Natural killer cell (primary cell): ENCODE results near the gene GNAO1. TPM values are rescaled to one million over a fixed set of nuclear protein-coding genes. Genes with fewer than 3 reads are reported as not detected.
A peak's percentile ranks its signal among the peaks of the same experiment; 100 is the strongest.

Experiments used
- ATAC-seq, 3 donors: fragments of 150-1000 bp in 2 of 3; fragments of 200-7000 bp in 1 of 3; cut with Tn5 transposase; 1 replicate in 1 of 3; 2 replicates in 2 of 3; pipeline ENCODE4 v1.10.0; 2021; ENCODE audit warnings: mild to moderate bottlenecking in 2 of 3, moderate library complexity in 2 of 3
- DNase-seq, 2 donors: peaks; one replicate each; pipeline versions ENCODE4 v3.0.0 to v3.0.0-alpha.2; 2013 to 2021; ENCODE audit warnings: mixed read lengths in 1 of 2
- H3K27ac ChIP-seq: one replicate; pipeline ENCODE4 v1.5.1; 2013; ENCODE audit warnings: mild to moderate bottlenecking, low read length
- H3K27me3 ChIP-seq: one replicate; pipeline ENCODE4 v1.6.1; 2013; ENCODE audit warnings: low read length; ENCODE audit not compliant: control insufficient read depth, insufficient read depth
- H3K36me3 ChIP-seq: one replicate; pipeline ENCODE4 v1.6.1; 2013; ENCODE audit warnings: low read length; ENCODE audit not compliant: control insufficient read depth, insufficient read depth
- H3K4me1 ChIP-seq: one replicate; pipeline ENCODE4 v1.6.1; 2013; ENCODE audit warnings: low read length; ENCODE audit not compliant: control insufficient read depth, insufficient read depth
- H3K4me3 ChIP-seq: one replicate; pipeline ENCODE4 v1.5.1; 2013; ENCODE audit warnings: low read length
- H3K9me3 ChIP-seq: one replicate; pipeline ENCODE4 v1.6.1; 2013; ENCODE audit warnings: low read length; ENCODE audit not compliant: control insufficient read depth, insufficient read depth
- H3K27ac Mint-ChIP-seq, 2 donors: one replicate each; pipeline ENCODE4 v1.8.0; 2022; ENCODE audit warnings: mild to moderate bottlenecking in 2 of 2, mixed read lengths in 2 of 2, moderate library complexity in 1 of 2
- H3K27me3 Mint-ChIP-seq, 2 donors: one replicate each; pipeline ENCODE4 v1.8.0; 2022; ENCODE audit warnings: low read depth in 2 of 2, mixed read lengths in 2 of 2
- H3K36me3 Mint-ChIP-seq: one replicate; pipeline ENCODE4 v1.8.0; 2022; ENCODE audit warnings: mixed read lengths
- H3K4me1 Mint-ChIP-seq, 2 donors: one replicate each; pipeline ENCODE4 v1.8.0; 2022; ENCODE audit warnings: mixed read lengths in 2 of 2
- H3K4me3 Mint-ChIP-seq: one replicate; pipeline ENCODE4 v1.8.0; 2022; ENCODE audit warnings: mild to moderate bottlenecking, moderate library complexity, mixed read lengths
- H3K9me3 Mint-ChIP-seq, 2 donors: one replicate each; pipeline ENCODE4 v1.8.0; 2022; ENCODE audit warnings: mixed read lengths in 2 of 2
- whole genome bisulfite sequencing: methylation state at CpG from one replicate; pipeline ENCODE4 v1.1.7; 2013; ENCODE audit warnings: missing lambda C conversion rate; ENCODE audit not compliant: insufficient coverage; 5-methylcytosine and 5-hydroxymethylcytosine counted together
- intact Hi-C: fragments of 100-400 bp; cut with micrococcal nuclease; formaldehyde crosslinking; loops from one replicate; pipeline ENCODE4 v1.14.2; 2022
- total RNA-seq, 4 donors: library from RNA; stranded (reverse); fragments of 120-200 nt in 1 of 4; gene quantifications; one replicate each; pipeline versions ENCODE4 v1.2.3 to v1.2.4, GENCODE V29; 2013 to 2022
- TF ChIP-seq, protein P1 (sequence below): fragments of 200-600 bp; IDR thresholded peaks from one replicate; pipeline ENCODE4 v1.8.0; 2022; ENCODE audit warnings: antibody characterized with exemption

The GNAO1 gene
- total RNA-seq, 3 donors from 2014 or later (not counting 1 experiment from before 2014, with no cell fraction given) = 0.45 to 4.6 (median 1.1) TPM

- no peaks in the 10 kb centered on the region for H3K36me3 Mint-ChIP-seq
- Histone ChIP-seq H3K4me3 (no peak overlapping the region), H3K9me3 (no peaks in the 10 kb centered on the region), H3K27ac (no peak overlapping the region), H3K27me3 (no peaks in the 10 kb centered on the region), H3K36me3 (peaks cover 22% of the 10 kb centered on the region), H3K4me1 (peaks cover 13% of the 10 kb centered on the region)
- peaks cover 10 to 13% of the 10 kb centered on the region in 2 donors for H3K4me1 Mint-ChIP-seq
- no peaks in the 10 kb centered on the region for H3K9me3 Mint-ChIP-seq
- H3K27ac Mint-ChIP-seq = peak overlapping the region in 1 of 2 donors; percentile 35
- H3K27me3 Mint-ChIP-seq = no peaks in the 10 kb centered on the region
- ATAC-seq (no peak), DNase-seq (no peak)
- 94% methylated on average over 15 of the region's 15 CpGs for WGBS
- intact Hi-C loops = no loop called here
- TF ChIP-seq, protein P1, sequence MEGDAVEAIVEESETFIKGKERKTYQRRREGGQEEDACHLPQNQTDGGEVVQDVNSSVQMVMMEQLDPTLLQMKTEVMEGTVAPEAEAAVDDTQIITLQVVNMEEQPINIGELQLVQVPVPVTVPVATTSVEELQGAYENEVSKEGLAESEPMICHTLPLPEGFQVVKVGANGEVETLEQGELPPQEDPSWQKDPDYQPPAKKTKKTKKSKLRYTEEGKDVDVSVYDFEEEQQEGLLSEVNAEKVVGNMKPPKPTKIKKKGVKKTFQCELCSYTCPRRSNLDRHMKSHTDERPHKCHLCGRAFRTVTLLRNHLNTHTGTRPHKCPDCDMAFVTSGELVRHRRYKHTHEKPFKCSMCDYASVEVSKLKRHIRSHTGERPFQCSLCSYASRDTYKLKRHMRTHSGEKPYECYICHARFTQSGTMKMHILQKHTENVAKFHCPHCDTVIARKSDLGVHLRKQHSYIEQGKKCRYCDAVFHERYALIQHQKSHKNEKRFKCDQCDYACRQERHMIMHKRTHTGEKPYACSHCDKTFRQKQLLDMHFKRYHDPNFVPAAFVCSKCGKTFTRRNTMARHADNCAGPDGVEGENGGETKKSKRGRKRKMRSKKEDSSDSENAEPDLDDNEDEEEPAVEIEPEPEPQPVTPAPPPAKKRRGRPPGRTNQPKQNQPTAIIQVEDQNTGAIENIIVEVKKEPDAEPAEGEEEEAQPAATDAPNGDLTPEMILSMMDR = no peak
- no peak overlapping the region for H3K4me3 Mint-ChIP-seq
These were observed 169.1 kb downstream of the GNAO1 start for GRCh38 chr16:56360117-56361008.

- Histone ChIP-seq H3K4me3 (no peak overlapping the region), H3K4me1 (peaks cover 3% of the 10 kb centered on the region), H3K36me3 (peaks cover 31% of the 10 kb centered on the region), H3K9me3 (no peaks in the 10 kb centered on the region), H3K27me3 (no peaks in the 10 kb centered on the region), H3K27ac (no peak overlapping the region)
- 90% methylated on average over 14 of the region's 15 CpGs for WGBS
- peak overlapping the region in 1 of 2 donors; percentile 44 for H3K27ac Mint-ChIP-seq
- DNase-seq (no peak), ATAC-seq (no peak)
- H3K4me3 Mint-ChIP-seq = no peak overlapping the region
- intact Hi-C loops = no loop called here
- H3K4me1 Mint-ChIP-seq = peaks cover 0 to 3% of the 10 kb centered on the region in 2 donors
- H3K27me3 Mint-ChIP-seq = no peaks in the 10 kb centered on the region
- no peaks in the 10 kb centered on the region for H3K36me3 Mint-ChIP-seq
- no peaks in the 10 kb centered on the region for H3K9me3 Mint-ChIP-seq
- TF ChIP-seq, protein P1 = no peak
These were observed 170.9 kb downstream of the GNAO1 start for GRCh38 chr16:56362057-56362655.

GRCh38 chr16:56362706-56363105, 171.4 kb downstream of the GNAO1 start:
- Histone ChIP-seq H3K9me3 (no peaks in the 10 kb centered on the region), H3K27ac (no peak overlapping the region), H3K36me3 (peaks cover 37% of the 10 kb centered on the region), H3K4me1 (no peaks in the 10 kb centered on the region), H3K4me3 (no peak overlapping the region), H3K27me3 (no peaks in the 10 kb centered on the region)
- DNase-seq (no peak), ATAC-seq (no peak)
- Mint-ChIP-seq H3K4me3 (no peak overlapping the region), H3K9me3 (no peaks in the 10 kb centered on the region), H3K4me1 (peaks cover 0 to under 1% of the 10 kb centered on the region in 2 donors), H3K27me3 (no peaks in the 10 kb centered on the region), H3K27ac (no peak overlapping the region), H3K36me3 (no peaks in the 10 kb centered on the region)
- WGBS = 98% methylated on average over 16 of the region's 17 CpGs
- TF ChIP-seq, protein P1 = no peak
- intact Hi-C loops = no loop called here
